ENCODE results near the gene TIAM2. TPM values are rescaled to one million over a fixed set of nuclear protein-coding genes. Genes with fewer than 3 reads are reported as not detected.
A peak's percentile ranks its signal among the peaks of the same experiment; 100 is the strongest.

The TIAM2 gene
- total and polyA plus RNA-seq, 12 donors, result 4.0 to 24.7 (median 8.8) TPM

DNA sequence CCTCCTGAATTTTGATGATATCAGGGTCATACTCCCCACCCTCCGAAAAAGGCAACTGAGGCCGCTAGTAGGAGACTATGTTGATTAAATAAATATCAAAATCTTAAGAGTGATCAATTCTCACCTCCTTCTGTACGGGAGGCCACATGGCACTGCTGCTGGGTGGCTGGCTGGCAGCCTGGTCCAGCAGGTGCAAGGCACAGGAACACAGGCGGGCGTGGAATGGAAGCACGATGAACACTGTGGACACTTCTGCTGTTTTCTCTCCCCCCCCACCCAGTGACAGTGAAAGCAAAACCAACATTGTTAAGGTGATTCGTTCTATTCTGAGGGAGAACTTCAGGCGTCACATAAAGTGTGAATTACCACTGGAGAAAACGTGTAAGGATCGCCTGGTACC is 259.0 kb downstream of the TIAM2 start:
- 93 to 95% (median 93%) methylated on average over 10 of the region's 10 CpGs for WGBS, 4 donors

DNA sequence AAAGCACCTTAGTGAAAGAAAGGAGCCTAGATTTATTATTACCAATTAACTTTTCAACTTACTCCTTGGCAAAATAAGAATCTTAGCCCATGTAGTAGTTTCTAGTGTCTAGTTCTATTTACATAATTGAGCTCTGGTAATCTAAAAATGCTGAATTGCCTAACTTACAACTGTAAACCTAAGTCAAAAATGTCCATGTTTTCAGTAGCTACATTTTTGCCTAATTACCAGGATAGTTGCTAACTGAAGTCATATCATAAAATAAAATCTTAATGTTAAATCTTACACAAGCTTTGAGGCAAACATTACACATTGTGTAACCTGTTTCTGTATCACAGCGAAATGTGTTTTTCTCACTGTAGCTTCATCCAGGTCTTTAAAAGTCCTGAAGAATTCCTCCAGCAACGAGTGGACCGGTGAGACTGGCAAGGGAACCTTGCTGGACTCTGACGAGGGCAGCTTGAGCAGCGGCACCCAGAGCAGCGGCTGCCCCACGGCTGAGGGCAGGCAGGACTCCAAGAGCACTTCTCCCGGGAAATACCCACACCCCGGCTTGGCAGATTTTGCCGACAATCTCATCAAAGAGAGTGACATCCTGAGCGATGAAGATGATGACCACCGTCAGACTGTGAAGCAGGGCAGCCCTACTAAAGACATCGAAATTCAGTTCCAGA is 261.1 kb downstream of the TIAM2 start:
- DNase-seq, result no peak

More for the DNA sequence above, 259.0 kb downstream of the TIAM2 start:
- TF ChIP-seq, protein P1, sequence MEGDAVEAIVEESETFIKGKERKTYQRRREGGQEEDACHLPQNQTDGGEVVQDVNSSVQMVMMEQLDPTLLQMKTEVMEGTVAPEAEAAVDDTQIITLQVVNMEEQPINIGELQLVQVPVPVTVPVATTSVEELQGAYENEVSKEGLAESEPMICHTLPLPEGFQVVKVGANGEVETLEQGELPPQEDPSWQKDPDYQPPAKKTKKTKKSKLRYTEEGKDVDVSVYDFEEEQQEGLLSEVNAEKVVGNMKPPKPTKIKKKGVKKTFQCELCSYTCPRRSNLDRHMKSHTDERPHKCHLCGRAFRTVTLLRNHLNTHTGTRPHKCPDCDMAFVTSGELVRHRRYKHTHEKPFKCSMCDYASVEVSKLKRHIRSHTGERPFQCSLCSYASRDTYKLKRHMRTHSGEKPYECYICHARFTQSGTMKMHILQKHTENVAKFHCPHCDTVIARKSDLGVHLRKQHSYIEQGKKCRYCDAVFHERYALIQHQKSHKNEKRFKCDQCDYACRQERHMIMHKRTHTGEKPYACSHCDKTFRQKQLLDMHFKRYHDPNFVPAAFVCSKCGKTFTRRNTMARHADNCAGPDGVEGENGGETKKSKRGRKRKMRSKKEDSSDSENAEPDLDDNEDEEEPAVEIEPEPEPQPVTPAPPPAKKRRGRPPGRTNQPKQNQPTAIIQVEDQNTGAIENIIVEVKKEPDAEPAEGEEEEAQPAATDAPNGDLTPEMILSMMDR (IDR thresholded peaks at IDR 0.05), result no peak
- no peak for TF ChIP-seq POLR2A (IDR thresholded peaks at IDR 0.05)
- DNase-seq, result no peak
- peaks cover 0 to 33% of the 10 kb centered on the region in 2 donors for H3K36me3 ChIP-seq (replicated peaks in 1 of 2)
- H3K27ac ChIP-seq, result peak overlapping the region in 2 of 5 donors; percentile 67 to 83
- peaks cover 11 to 16% of the 10 kb centered on the region in 2 donors for H3K4me1 ChIP-seq (replicated peaks in 1 of 2)
- intact Hi-C loops (cut with DNase I), result no loop called here
- H3K27me3 ChIP-seq, result no peaks in the 10 kb centered on the region
- no peak overlapping the region for H3K4me3 ChIP-seq
- no peaks in the 10 kb centered on the region for H3K9me3 ChIP-seq (replicated peaks in 1 of 3)

DNA sequence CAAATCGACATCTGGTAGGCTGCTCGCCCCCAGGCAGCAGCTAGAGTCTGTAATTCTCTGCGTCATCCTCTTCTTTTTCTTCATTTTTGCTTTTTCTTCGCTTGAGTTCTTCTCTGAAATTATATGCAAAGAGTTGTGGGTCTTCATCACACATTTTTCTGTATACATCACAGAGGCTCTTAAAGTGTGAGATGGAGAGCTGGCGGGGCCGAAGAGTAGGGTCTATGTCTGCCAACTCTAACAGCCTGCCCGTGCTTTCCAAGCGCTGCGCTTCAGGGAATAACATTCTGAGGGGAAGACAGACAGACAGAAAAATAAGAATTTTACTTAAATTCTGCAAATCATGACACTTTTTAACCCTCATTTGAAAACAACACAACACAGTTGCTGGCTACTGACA is 262.7 kb downstream of the TIAM2 start:
- DNase-seq, result no peak
- Histone ChIP-seq H3K27ac (no peak overlapping the region), H3K36me3 (replicated peaks in 1 of 2) (peaks cover 0 to 43% of the 10 kb centered on the region in 2 donors), H3K27me3 (no peaks in the 10 kb centered on the region), H3K4me3 (no peak overlapping the region), H3K9me3 (replicated peaks in 1 of 3) (no peaks in the 10 kb centered on the region), H3K4me1 (replicated peaks in 1 of 2) (peaks cover 30 to 35% of the 10 kb centered on the region in 2 donors)
- intact Hi-C loops (cut with DNase I), result no loop called here
- TF ChIP-seq, protein P1 (IDR thresholded peaks at IDR 0.05), result no peak
- no peak for TF ChIP-seq POLR2A (IDR thresholded peaks at IDR 0.05)
- WGBS, 4 donors, result 96 to 97% (median 97%) methylated on average over 9 of the region's 9 CpGs

More for the DNA sequence above, 261.1 kb downstream of the TIAM2 start:
- no peaks in the 10 kb centered on the region for H3K27me3 ChIP-seq
- H3K27ac ChIP-seq, result no peak overlapping the region
- H3K36me3 ChIP-seq (replicated peaks in 1 of 2), result peaks cover 0 to 43% of the 10 kb centered on the region in 2 donors
- H3K4me3 ChIP-seq, result no peak overlapping the region
- WGBS, 4 donors, result 86 to 96% (median 88%) methylated on average over 9 to 13 of the region's 13 CpGs
- no peaks in the 10 kb centered on the region for H3K9me3 ChIP-seq (replicated peaks in 1 of 3)
- TF ChIP-seq POLR2A (IDR thresholded peaks at IDR 0.05), result no peak
- TF ChIP-seq, protein P1 (IDR thresholded peaks at IDR 0.05), result no peak
- intact Hi-C loops (cut with DNase I), result no loop called here
- H3K4me1 ChIP-seq (replicated peaks in 1 of 2), result peaks cover 23 to 31% of the 10 kb centered on the region in 2 donors

DNA sequence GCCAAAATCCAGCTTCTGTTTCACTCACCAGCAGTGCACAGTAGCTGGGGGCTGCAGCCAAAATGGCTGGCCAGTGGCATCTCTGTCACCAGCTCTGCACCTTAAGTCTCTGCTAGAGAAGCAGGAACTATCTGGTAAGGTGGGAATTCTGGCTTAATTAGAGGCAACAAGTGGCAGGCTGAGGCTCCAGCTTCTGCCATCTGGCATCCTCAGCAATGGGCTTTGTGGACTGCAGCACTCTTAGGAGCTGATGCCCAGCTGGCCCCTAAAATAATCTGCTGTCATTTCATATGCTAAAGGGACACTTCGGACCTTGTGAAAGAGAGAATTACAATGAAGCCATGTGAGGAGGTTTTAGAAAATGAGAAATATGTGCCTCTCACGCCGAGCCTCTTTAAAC is 264.1 kb downstream of the TIAM2 start:
- Histone ChIP-seq H3K36me3 (replicated peaks in 1 of 2) (peaks cover 0 to 41% of the 10 kb centered on the region in 2 donors), H3K27me3 (no peaks in the 10 kb centered on the region), H3K4me1 (replicated peaks in 1 of 2) (peaks cover 27 to 30% of the 10 kb centered on the region in 2 donors), H3K27ac (no peak overlapping the region), H3K4me3 (no peak overlapping the region), H3K9me3 (replicated peaks in 1 of 3) (no peaks in the 10 kb centered on the region)
- no peak for DNase-seq
- TF ChIP-seq, protein P1 (IDR thresholded peaks at IDR 0.05), result no peak
- TF ChIP-seq POLR2A (IDR thresholded peaks at IDR 0.05), result no peak
- 94 to 100% (median 100%) methylated on average over 3 of the region's 3 CpGs for WGBS, 4 donors
- intact Hi-C loops (cut with DNase I), result no loop called here

Measured in adrenal gland (tissue), 12 donors.